Measurements from ENCODE around the gene PSMA5.
"Not testable (repeated sequence)": the region's sequence is repeated elsewhere in the genome, so short reads cannot be mapped to it uniquely, and the experiment has no call there.

PSMA5 gene

GRCh38 chr1:109391626-109392025, 34.6 kb downstream of the PSMA5 start:
- DNase-seq: no peak

- DNase-seq: no peak
Observed at GRCh38 chr1:109391157-109391556, 35.1 kb downstream of the PSMA5 start.

- DNase-seq: no peak
Observed at GRCh38 chr1:109389638-109390341, 36.5 kb downstream of the PSMA5 start.

GRCh38 chr1:109388884-109389637, 37.2 kb downstream of the PSMA5 start:
- DNase-seq: no peak

GRCh38 chr1:109388208-109388711, 38.0 kb downstream of the PSMA5 start:
- DNase-seq: no peak

GRCh38 chr1:109386054-109386717, 40.1 kb downstream of the PSMA5 start:
- DNase-seq: no peak

GRCh38 chr1:109385417-109385816, 40.8 kb downstream of the PSMA5 start:
- no peak for DNase-seq

GRCh38 chr1:109383854-109384253, 42.4 kb downstream of the PSMA5 start:
- no peak for DNase-seq

GRCh38 chr1:109383087-109383779, 43.0 kb downstream of the PSMA5 start:
- DNase-seq: no peak

- DNase-seq: no peak
Observed at GRCh38 chr1:109381573-109381972, 44.7 kb downstream of the PSMA5 start.

- DNase-seq: no peak
Observed at GRCh38 chr1:109379907-109380306, 46.3 kb downstream of the PSMA5 start.

GRCh38 chr1:109379422-109379821, 46.8 kb downstream of the PSMA5 start:
- no peak for DNase-seq

- no peak for DNase-seq
Observed at GRCh38 chr1:109377698-109378097, 48.5 kb downstream of the PSMA5 start.

GRCh38 chr1:109373696-109374095, 52.6 kb downstream of the PSMA5 start:
- not testable (repeated sequence) for DNase-seq

GRCh38 chr1:109373126-109373525, 53.1 kb downstream of the PSMA5 start:
- no peak for DNase-seq

- DNase-seq: no peak
Observed at GRCh38 chr1:109372281-109372680, 54.0 kb downstream of the PSMA5 start.

GRCh38 chr1:109371341-109371739, 54.9 kb downstream of the PSMA5 start:
- no peak for DNase-seq

- no peak for DNase-seq
Observed at GRCh38 chr1:109370712-109371340, 55.4 kb downstream of the PSMA5 start.

- no peak for DNase-seq
Observed at GRCh38 chr1:109369167-109369746, 57.0 kb downstream of the PSMA5 start.

- no peak for DNase-seq
Observed at GRCh38 chr1:109368464-109368863, 57.8 kb downstream of the PSMA5 start.

GRCh38 chr1:109367626-109368025, 58.6 kb downstream of the PSMA5 start:
- no peak for DNase-seq

- DNase-seq: no peak
Observed at GRCh38 chr1:109365642-109366204, 60.5 kb downstream of the PSMA5 start.

Measured in stimulated activated CD4-positive, alpha-beta T cell treated with anti-CD3 and anti-CD28 coated beads, Interleukin-12 subunit alpha, Interleukin-12 subunit beta, amount 100 ng/mL, for 4 hours (primary cell).